Caco-2 (cell line): ENCODE results near the gene CCL5. TPM values are rescaled to one million over a fixed set of nuclear protein-coding genes. Genes with fewer than 3 reads are reported as not detected.

ENCODE experiments used
- BruUV-seq: library from RNA; stranded (reverse); fragments of 400-500 nt; replicated peaks from 2 replicates; lab custom pipeline; 2021; lab: Mats Ljungman, UMichigan
- CTCF ChIA-PET: fragments of 300-600 bp; sonication (Branson Sonifier 250); formaldehyde crosslinking; loops from one replicate; lab custom pipeline; 2022; ENCODE audit warnings: antibody characterized with exemption; lab: Charles Lee
- POLR2A ChIA-PET: fragments of 300-600 bp; sonication (Branson Sonifier 250); formaldehyde crosslinking; loops from one replicate; lab custom pipeline; 2022; ENCODE audit warnings: antibody characterized with exemption; lab: Charles Lee
- DNase-seq, 2 experiments: peaks; one replicate each; pipeline versions ENCODE4 v3.0.0 to v3.0.0-alpha.2; 2020 to 2022
- H3K27me3 ChIP-seq: replicated peaks from 2 replicates; pipeline ENCODE4 v1.6.0; 2011; ENCODE audit warnings: low read length; ENCODE audit not compliant: control insufficient read depth, insufficient read depth
- H3K36me3 ChIP-seq: 2 replicates; pipeline ENCODE4 v1.5.1; 2011; ENCODE audit warnings: low read length; ENCODE audit not compliant: control insufficient read depth, insufficient read depth
- H3K4me1 ChIP-seq: fragments of 250-450 bp; sonication (Bioruptor Pico); 2 replicates; pipeline ENCODE4 v1.5.1; 2020; ENCODE audit warnings: mild to moderate bottlenecking
- H3K4me3 ChIP-seq: 2 replicates; pipeline ENCODE4 v1.5.1; 2011; ENCODE audit warnings: low read depth, mild to moderate bottlenecking, control low read depth, low read length
- H3K9me3 ChIP-seq: fragments of 250-450 bp; sonication (Bioruptor Pico); 2 replicates; pipeline ENCODE4 v1.5.1; 2020; ENCODE audit warnings: mild to moderate bottlenecking, moderate library complexity
- H3K27ac Mint-ChIP-seq: one replicate; pipeline ENCODE4 v1.8.0; 2022; ENCODE audit warnings: mixed read lengths; ENCODE audit not compliant: unreplicated experiment
- H3K27me3 Mint-ChIP-seq: one replicate; pipeline ENCODE4 v1.8.0; 2022; ENCODE audit warnings: mixed read lengths; ENCODE audit not compliant: insufficient read depth, unreplicated experiment
- H3K36me3 Mint-ChIP-seq: one replicate; pipeline ENCODE4 v1.8.0; 2022; ENCODE audit warnings: mild to moderate bottlenecking, mixed read lengths; ENCODE audit not compliant: insufficient read depth, unreplicated experiment
- H3K4me1 Mint-ChIP-seq: one replicate; pipeline ENCODE4 v1.8.0; 2022; ENCODE audit warnings: low read depth, mixed read lengths; ENCODE audit not compliant: unreplicated experiment
- H3K4me3 Mint-ChIP-seq: one replicate; pipeline ENCODE4 v1.8.0; 2022; ENCODE audit warnings: mild to moderate bottlenecking, moderate library complexity, mixed read lengths; ENCODE audit not compliant: unreplicated experiment
- H3K9me3 Mint-ChIP-seq: one replicate; pipeline ENCODE4 v1.8.0; 2022; ENCODE audit warnings: mixed read lengths; ENCODE audit not compliant: unreplicated experiment
- CTCF ChIP-seq, 2 experiments: fragments of 200-600 bp in 1 of 2; IDR thresholded peaks; 1 replicate in 1 of 2; 2 replicates in 1 of 2; pipeline versions ENCODE4 v1.5.1 to v1.8.0; 2011 to 2022; ENCODE audit warnings: antibody characterized with exemption in 1 of 2, control low read depth in 1 of 2, inconsistent platforms in 1 of 2, low read depth in 1 of 2, low read length in 1 of 2, mild to moderate bottlenecking in 1 of 2, moderate library complexity in 1 of 2; ENCODE audit not compliant: insufficient read depth in 1 of 2, severe bottlenecking in 1 of 2, unreplicated experiment in 1 of 2
- intact Hi-C: fragments of 100-400 bp; cut with micrococcal nuclease; formaldehyde crosslinking; loops from one replicate; pipeline ENCODE4 v1.10.0; 2022; ENCODE audit not compliant: unreplicated experiment
- total RNA-seq: library from RNA; stranded (reverse); gene quantifications from 2 replicates; pipeline ENCODE4 v1.2.3, GENCODE V29; 2022

The CCL5 gene
- total RNA-seq, 1 experiment from 2014 or later, result not detected

- H3K36me3 ChIP-seq, result peaks cover 3% of the 10 kb centered on the region
- H3K9me3 ChIP-seq, result no peaks in the 10 kb centered on the region
- intact Hi-C loops, result no loop called here
- no peaks in the 10 kb centered on the region for H3K27me3 ChIP-seq
- TF ChIP-seq CTCF (IDR thresholded peaks at IDR 0.05; ENCODE audit: insufficient read depth in 1 of 2, low read depth in 1 of 2, low read length in 1 of 2, severe bottlenecking in 1 of 2, unreplicated experiment in 1 of 2), result no peak
- H3K27me3 Mint-ChIP-seq, result no peaks in the 10 kb centered on the region
- POLR2A ChIA-PET, result no interaction called here
- peaks cover 83% of the 10 kb centered on the region for H3K36me3 Mint-ChIP-seq
- H3K4me3 Mint-ChIP-seq, result no peak overlapping the region
- H3K27ac Mint-ChIP-seq, result no peak overlapping the region
- H3K4me1 ChIP-seq, result no peaks in the 10 kb centered on the region
- H3K4me1 Mint-ChIP-seq, result no peaks in the 10 kb centered on the region
- no peaks in the 10 kb centered on the region for H3K9me3 Mint-ChIP-seq
- CTCF ChIA-PET, result interaction anchor here (0.6 kb wide), 1 partner anchor 873 kb away, joined by 5 read pairs; no protein-coding TSS in a partner anchor
- no peak for DNase-seq
- no peak overlapping the region for H3K4me3 ChIP-seq
- BruUV-seq, result no TSS peak
Observed at GRCh38 chr17:35841101-35841500, 39.1 kb downstream of the CCL5 start.

- Histone ChIP-seq H3K9me3 (no peaks in the 10 kb centered on the region), H3K4me1 (no peaks in the 10 kb centered on the region), H3K36me3 (peaks cover 1% of the 10 kb centered on the region), H3K27me3 (no peaks in the 10 kb centered on the region), H3K4me3 (no peak overlapping the region)
- Mint-ChIP-seq H3K27ac (no peak overlapping the region), H3K4me3 (no peak overlapping the region), H3K9me3 (no peaks in the 10 kb centered on the region), H3K27me3 (no peaks in the 10 kb centered on the region), H3K4me1 (peaks cover 7% of the 10 kb centered on the region), H3K36me3 (peaks cover 95% of the 10 kb centered on the region)
- no peak for TF ChIP-seq CTCF (IDR thresholded peaks at IDR 0.05; ENCODE audit: insufficient read depth in 1 of 2, low read depth in 1 of 2, low read length in 1 of 2, severe bottlenecking in 1 of 2, unreplicated experiment in 1 of 2)
- intact Hi-C loops, result no loop called here
- BruUV-seq, result no TSS peak
- ChIA-PET POLR2A (no interaction called here), CTCF (no interaction called here)
- DNase-seq, result no peak
Observed at GRCh38 chr17:35825206-35825605, 55.0 kb downstream of the CCL5 start.

Other genes with a start within 250 kb of the CCL5 start
- 11.4 and 13.3 TPM in 2 replicates for gene RASL10B, start 148.7 kb downstream of the CCL5 start, total RNA-seq
- gene GAS2L2, start 127.1 kb downstream of the CCL5 start, total RNA-seq, result not detected in 2 replicates
- not detected in 2 replicates for gene C17orf50, start 119.5 kb downstream of the CCL5 start, total RNA-seq
- not detected in 2 replicates for gene MMP28, start 84.7 kb downstream of the CCL5 start, total RNA-seq
- 335 and 350 TPM in 2 replicates for gene TAF15, start 70.9 kb downstream of the CCL5 start, total RNA-seq
- gene HEATR9, start 11.5 kb downstream of the CCL5 start, total RNA-seq, result not detected in 2 replicates
- gene RDM1, start 50.4 kb upstream of the CCL5 start, total RNA-seq, result 9.9 and 12.9 TPM in 2 replicates
- gene LYZL6, start 63.4 kb upstream of the CCL5 start, total RNA-seq, result not detected in 2 replicates
- gene CCL16, start 101.1 kb upstream of the CCL5 start, total RNA-seq, result not detected in 2 replicates
- not detected in 2 replicates for gene CCL14, start 106.4 kb upstream of the CCL5 start, total RNA-seq
- 0.30 and 0.52 TPM in 2 replicates for gene CCL15, start 121.2 kb upstream of the CCL5 start, total RNA-seq
- gene CCL23, start 137.6 kb upstream of the CCL5 start, total RNA-seq, result not detected in 2 replicates
- gene CCL18, start 183.9 kb upstream of the CCL5 start, total RNA-seq, result not detected in 2 replicates
- gene CCL3, start 209.8 kb upstream of the CCL5 start, total RNA-seq, result not detected in 2 replicates
- not detected in 2 replicates for gene CCL4, start 223.5 kb upstream of the CCL5 start, total RNA-seq